Muscle of leg (tissue), 11 donors: ENCODE measurements around the gene MRTFA. TPM values are rescaled to one million over a fixed set of nuclear protein-coding genes. Genes with fewer than 3 reads are reported as not detected.

ENCODE experiments used
- DNase-seq: peaks from one replicate; pipeline ENCODE4 v3.0.0; 2013
- H3K27ac ChIP-seq: one replicate; pipeline ENCODE4 v1.5.1; 2013; ENCODE audit warnings: mild to moderate bottlenecking, low read length, control low read depth
- H3K27me3 ChIP-seq: one replicate; pipeline ENCODE4 v1.6.1; 2013; ENCODE audit warnings: low read length; ENCODE audit not compliant: control insufficient read depth, insufficient read depth
- H3K36me3 ChIP-seq: one replicate; pipeline ENCODE4 v1.6.1; 2013; ENCODE audit warnings: low read length; ENCODE audit not compliant: control insufficient read depth, insufficient read depth
- H3K4me1 ChIP-seq: one replicate; pipeline ENCODE4 v1.6.1; 2013; ENCODE audit warnings: low read length; ENCODE audit not compliant: control insufficient read depth, insufficient read depth
- H3K4me3 ChIP-seq: one replicate; pipeline ENCODE4 v1.5.1; 2013; ENCODE audit warnings: low read length, control low read depth
- H3K9me3 ChIP-seq: replicated peaks from 2 replicates; pipeline ENCODE4 v1.6.1; 2013; ENCODE audit warnings: low read depth, low read length; ENCODE audit not compliant: control insufficient read depth
- WGBS: methylation state at CpG from one replicate; pipeline ENCODE4 v1.1.5; 2013; ENCODE audit warnings: missing lambda C conversion rate; ENCODE audit not compliant: insufficient coverage; 5-methylcytosine and 5-hydroxymethylcytosine counted together
- polyA plus RNA-seq, 8 donors: library from polyadenylated mRNA; unstranded; fragments of 120-200 nt; gene quantifications; one replicate each; pipeline versions ENCODE4 v1.2.1 to v1.2.3, GENCODE V29; 2013; ENCODE audit warnings: inconsistent platforms in 1 of 8, low replicate concordance in 1 of 8; ENCODE audit not compliant: insufficient read length in 8 of 8, insufficient read depth in 1 of 8
- total RNA-seq: library from RNA; stranded (reverse); fragments of 120-200 nt; gene quantifications from one replicate; pipeline ENCODE4 v1.2.4, GENCODE V29; 2013

MRTFA gene
- total and polyA plus RNA-seq, 9 donors, result 19.0 to 35.7 (median 29.5) TPM

GRCh38 chr22:40423882-40424640 is 212.5 kb downstream of the MRTFA start:
- DNase-seq, result no peak
- Histone ChIP-seq H3K9me3 (no peaks in the 10 kb centered on the region), H3K36me3 (peaks cover 94% of the 10 kb centered on the region), H3K27me3 (no peaks in the 10 kb centered on the region), H3K4me3 (no peak overlapping the region), H3K4me1 (peaks cover 72% of the 10 kb centered on the region), H3K27ac (peak overlapping the region; percentile 74)
- WGBS, result 80% methylated on average over 13 of the region's 17 CpGs

- Histone ChIP-seq H3K36me3 (peaks cover 93% of the 10 kb centered on the region), H3K4me3 (no peak overlapping the region), H3K9me3 (no peaks in the 10 kb centered on the region), H3K4me1 (peaks cover 76% of the 10 kb centered on the region), H3K27ac (peak overlapping the region; percentile 74), H3K27me3 (no peaks in the 10 kb centered on the region)
- DNase-seq, result peak; percentile 61
- WGBS, result 63% methylated on average over 1 of the region's 5 CpGs
Observed at GRCh38 chr22:40423310-40423688, 213.2 kb downstream of the MRTFA start.

GRCh38 chr22:40422558-40423309 is 213.8 kb downstream of the MRTFA start:
- H3K4me1 ChIP-seq, result peaks cover 76% of the 10 kb centered on the region
- no peaks in the 10 kb centered on the region for H3K27me3 ChIP-seq
- no peak overlapping the region for H3K4me3 ChIP-seq
- peak overlapping the region; percentile 74 for H3K27ac ChIP-seq
- H3K9me3 ChIP-seq, result no peaks in the 10 kb centered on the region
- 94% methylated on average over 7 of the region's 9 CpGs for WGBS
- H3K36me3 ChIP-seq, result peaks cover 93% of the 10 kb centered on the region
- no peak for DNase-seq

DNA sequence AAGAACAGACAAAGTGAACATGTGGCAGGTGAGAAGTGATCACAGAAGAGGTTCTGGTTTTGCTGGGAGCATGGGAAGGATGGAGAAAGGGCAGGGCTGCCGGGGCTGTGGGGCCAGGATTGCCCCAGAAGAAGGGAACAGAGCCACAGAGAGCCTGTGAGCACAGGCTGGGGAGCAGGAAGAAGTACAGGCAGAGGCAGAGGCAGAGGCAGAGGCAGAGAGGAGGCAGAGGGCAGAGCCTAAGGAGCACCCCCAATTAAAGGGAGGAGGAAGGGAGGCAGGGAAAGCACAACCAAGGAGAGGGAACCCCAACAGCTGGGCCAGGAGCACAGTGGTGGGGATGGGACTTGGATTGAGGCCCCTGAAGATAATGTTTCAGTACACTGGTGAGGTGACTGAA is 214.6 kb downstream of the MRTFA start:
- peak overlapping the region; percentile 35 for H3K27ac ChIP-seq
- no peaks in the 10 kb centered on the region for H3K9me3 ChIP-seq
- DNase-seq, result no peak
- H3K27me3 ChIP-seq, result no peaks in the 10 kb centered on the region
- WGBS, result 70% methylated on average over 1 of the region's 1 CpG
- H3K4me1 ChIP-seq, result peaks cover 75% of the 10 kb centered on the region
- H3K4me3 ChIP-seq, result no peak overlapping the region
- H3K36me3 ChIP-seq, result peaks cover 93% of the 10 kb centered on the region

DNA sequence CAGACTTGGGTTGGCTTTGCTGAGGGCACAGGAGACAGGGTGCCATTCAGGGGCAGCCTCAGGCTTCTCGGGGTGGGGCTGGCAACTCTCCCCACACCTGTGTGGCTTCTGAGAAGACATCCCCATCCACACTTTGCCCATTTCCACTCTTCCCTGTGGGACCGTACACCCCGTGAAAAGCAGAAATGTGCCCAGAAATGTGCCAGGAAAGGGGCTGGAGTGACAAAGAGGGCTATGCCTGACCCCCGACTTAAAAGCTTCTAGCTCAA is 215.5 kb downstream of the MRTFA start:
- Histone ChIP-seq H3K27me3 (no peaks in the 10 kb centered on the region), H3K27ac (no peak overlapping the region), H3K4me3 (no peak overlapping the region), H3K4me1 (peaks cover 70% of the 10 kb centered on the region), H3K36me3 (peaks cover 94% of the 10 kb centered on the region), H3K9me3 (no peaks in the 10 kb centered on the region)
- no peak for DNase-seq
- WGBS, result no CpG with 5 or more reads among the region's 4 CpGs

- Histone ChIP-seq H3K27ac (no peak overlapping the region), H3K27me3 (no peaks in the 10 kb centered on the region), H3K4me3 (no peak overlapping the region), H3K4me1 (peaks cover 70% of the 10 kb centered on the region), H3K9me3 (no peaks in the 10 kb centered on the region), H3K36me3 (peaks cover 95% of the 10 kb centered on the region)
- WGBS, result 93% methylated on average over 18 of the region's 18 CpGs
- DNase-seq, result no peak
Observed at GRCh38 chr22:40420341-40421081, 216.0 kb downstream of the MRTFA start.

GRCh38 chr22:40419718-40420117 is 216.8 kb downstream of the MRTFA start:
- Histone ChIP-seq H3K27ac (no peak overlapping the region), H3K9me3 (no peaks in the 10 kb centered on the region), H3K4me1 (peaks cover 70% of the 10 kb centered on the region), H3K36me3 (peaks cover 90% of the 10 kb centered on the region), H3K4me3 (no peak overlapping the region), H3K27me3 (no peaks in the 10 kb centered on the region)
- DNase-seq, result no peak
- 88% methylated on average over 8 of the region's 8 CpGs for WGBS

DNA sequence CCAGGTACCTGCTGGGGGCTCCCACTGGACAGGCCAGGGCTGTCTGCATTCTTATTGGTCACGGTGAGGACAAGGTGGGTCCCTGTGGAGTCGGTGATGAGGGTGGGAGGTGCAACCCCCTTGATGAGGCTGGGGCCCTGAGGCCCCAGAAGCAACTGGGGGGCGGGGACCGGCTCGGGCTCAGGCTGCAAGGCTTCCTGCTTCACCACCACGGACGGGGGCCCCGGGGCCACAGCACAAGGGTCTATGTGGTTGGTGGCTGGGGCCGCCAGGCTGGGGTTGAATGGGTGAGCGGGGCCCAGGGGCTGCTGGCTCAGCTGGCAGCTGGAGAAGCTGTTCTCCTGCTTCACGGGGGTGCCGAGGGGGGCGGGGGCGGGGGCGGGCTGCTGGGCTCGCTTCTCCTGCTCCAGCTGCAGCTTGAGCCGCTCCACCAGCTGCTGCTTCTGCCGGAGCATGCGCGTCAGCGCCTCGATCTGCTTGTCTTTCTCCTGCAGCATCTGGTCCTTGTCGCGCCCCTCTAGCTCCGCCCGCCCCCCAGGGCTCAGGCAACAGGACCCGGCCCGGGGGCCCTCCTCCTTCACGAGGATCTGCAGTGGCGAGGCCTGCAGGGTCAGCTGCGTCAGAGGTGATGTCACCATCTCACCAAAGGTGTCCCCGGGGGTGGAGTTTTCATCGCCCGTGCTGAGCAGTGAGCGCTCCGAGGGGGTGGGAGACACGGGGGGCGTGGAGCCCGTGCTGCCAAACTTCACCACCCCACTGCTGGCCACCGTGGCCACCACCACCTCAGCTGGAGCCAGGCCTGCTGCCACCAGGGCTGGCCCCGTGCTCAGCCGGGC is 217.9 kb downstream of the MRTFA start:
- WGBS, result 58% methylated on average over 34 of the region's 42 CpGs

GRCh38 chr22:40417881-40418280 is 218.6 kb downstream of the MRTFA start:
- no peak overlapping the region for H3K4me3 ChIP-seq
- H3K27me3 ChIP-seq, result no peaks in the 10 kb centered on the region
- 100% methylated on average over 3 of the region's 5 CpGs for WGBS
- H3K4me1 ChIP-seq, result peaks cover 59% of the 10 kb centered on the region
- DNase-seq, result no peak
- peaks cover 83% of the 10 kb centered on the region for H3K36me3 ChIP-seq
- no peak overlapping the region for H3K27ac ChIP-seq
- no peaks in the 10 kb centered on the region for H3K9me3 ChIP-seq

More for the DNA sequence above, 217.9 kb downstream of the MRTFA start:
- Histone ChIP-seq H3K4me1 (peaks cover 66% of the 10 kb centered on the region), H3K4me3 (no peak overlapping the region), H3K27me3 (no peaks in the 10 kb centered on the region), H3K27ac (peak overlapping the region; percentile 29), H3K36me3 (peaks cover 89% of the 10 kb centered on the region), H3K9me3 (no peaks in the 10 kb centered on the region)
- peak; percentile 78 for DNase-seq
